Measurements from ENCODE around the gene TRMT61A. TPM values are rescaled to one million over a fixed set of nuclear protein-coding genes. Genes with fewer than 3 reads are reported as not detected.
A peak's percentile ranks its signal among the peaks of the same experiment; 100 is the strongest.

TRMT61A gene
- total RNA-seq, 1 donor from 2014 or later: 12.5 TPM

DNA sequence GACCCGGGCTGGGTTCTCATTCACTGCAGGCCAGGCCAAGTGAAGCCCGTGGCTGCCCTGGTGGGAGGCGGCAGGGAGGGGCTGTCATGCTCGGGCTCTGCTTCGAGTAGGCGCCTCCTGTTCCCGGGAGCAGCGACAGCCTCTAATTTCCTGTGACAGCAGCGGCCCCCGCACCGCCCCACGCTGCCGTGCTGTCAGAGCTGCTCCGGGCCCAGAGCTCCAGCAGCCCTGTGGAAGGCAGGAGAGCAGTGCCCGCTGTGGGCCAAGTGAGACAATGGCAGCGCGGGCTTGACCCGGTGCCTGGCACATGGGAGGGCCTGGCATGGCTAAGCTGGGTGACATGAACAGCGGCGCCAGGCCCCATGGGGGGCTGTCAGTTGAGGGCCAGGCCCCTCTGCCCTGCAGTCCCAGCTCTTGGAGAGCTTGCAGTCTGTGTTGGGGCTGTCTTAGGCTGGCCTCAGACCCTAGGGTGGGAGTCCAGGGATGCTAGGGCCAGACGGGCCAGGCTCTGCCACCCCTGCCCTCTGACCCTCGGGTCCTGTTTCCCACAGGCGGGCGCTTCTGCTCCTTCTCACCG, 5.1 kb downstream of the TRMT61A start:
- H3K4me1 Mint-ChIP-seq: peaks cover 12% of the 10 kb centered on the region
- no peak overlapping the region for H3K4me3 Mint-ChIP-seq
- no peaks in the 10 kb centered on the region for H3K36me3 Mint-ChIP-seq (ENCODE audit: low read depth)
- no peak for DNase-seq (ENCODE audit: low read depth, low spot score)
- no peaks in the 10 kb centered on the region for H3K9me3 Mint-ChIP-seq
- H3K27ac Mint-ChIP-seq (ENCODE audit: unreplicated experiment): no peak overlapping the region
- H3K27me3 Mint-ChIP-seq (ENCODE audit: low read depth): no peaks in the 10 kb centered on the region
- TF ChIP-seq, protein P1, sequence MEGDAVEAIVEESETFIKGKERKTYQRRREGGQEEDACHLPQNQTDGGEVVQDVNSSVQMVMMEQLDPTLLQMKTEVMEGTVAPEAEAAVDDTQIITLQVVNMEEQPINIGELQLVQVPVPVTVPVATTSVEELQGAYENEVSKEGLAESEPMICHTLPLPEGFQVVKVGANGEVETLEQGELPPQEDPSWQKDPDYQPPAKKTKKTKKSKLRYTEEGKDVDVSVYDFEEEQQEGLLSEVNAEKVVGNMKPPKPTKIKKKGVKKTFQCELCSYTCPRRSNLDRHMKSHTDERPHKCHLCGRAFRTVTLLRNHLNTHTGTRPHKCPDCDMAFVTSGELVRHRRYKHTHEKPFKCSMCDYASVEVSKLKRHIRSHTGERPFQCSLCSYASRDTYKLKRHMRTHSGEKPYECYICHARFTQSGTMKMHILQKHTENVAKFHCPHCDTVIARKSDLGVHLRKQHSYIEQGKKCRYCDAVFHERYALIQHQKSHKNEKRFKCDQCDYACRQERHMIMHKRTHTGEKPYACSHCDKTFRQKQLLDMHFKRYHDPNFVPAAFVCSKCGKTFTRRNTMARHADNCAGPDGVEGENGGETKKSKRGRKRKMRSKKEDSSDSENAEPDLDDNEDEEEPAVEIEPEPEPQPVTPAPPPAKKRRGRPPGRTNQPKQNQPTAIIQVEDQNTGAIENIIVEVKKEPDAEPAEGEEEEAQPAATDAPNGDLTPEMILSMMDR (conservative IDR thresholded peaks at IDR 0.05): no peak

DNA sequence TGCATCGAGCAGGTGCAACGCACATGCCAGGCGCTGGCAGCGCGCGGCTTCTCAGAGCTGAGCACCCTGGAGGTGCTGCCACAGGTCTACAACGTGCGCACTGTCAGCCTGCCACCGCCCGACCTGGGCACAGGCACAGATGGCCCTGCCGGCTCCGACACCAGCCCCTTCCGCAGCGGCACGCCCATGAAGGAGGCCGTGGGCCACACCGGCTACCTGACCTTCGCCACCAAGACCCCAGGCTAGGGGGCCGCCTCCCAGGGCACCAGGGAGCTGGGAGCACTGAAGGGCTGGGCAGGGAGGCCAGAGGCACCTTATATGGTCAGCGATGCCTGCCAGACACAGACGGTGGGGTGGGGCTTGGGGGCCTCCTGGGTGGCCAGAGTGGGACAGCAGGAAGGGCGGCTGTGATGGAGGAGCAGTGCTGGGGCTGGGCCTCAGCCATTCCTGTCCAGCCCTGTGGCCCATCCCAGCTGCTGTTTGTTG, 5.6 kb downstream of the TRMT61A start:
- Mint-ChIP-seq H3K27me3 (ENCODE audit: low read depth) (no peaks in the 10 kb centered on the region), H3K4me1 (peaks cover 13% of the 10 kb centered on the region), H3K27ac (ENCODE audit: unreplicated experiment) (no peak overlapping the region), H3K36me3 (ENCODE audit: low read depth) (no peaks in the 10 kb centered on the region), H3K9me3 (no peaks in the 10 kb centered on the region), H3K4me3 (no peak overlapping the region)
- TF ChIP-seq, protein P1 (conservative IDR thresholded peaks at IDR 0.05): no peak
- no peak for DNase-seq (ENCODE audit: low read depth, low spot score)

DNA sequence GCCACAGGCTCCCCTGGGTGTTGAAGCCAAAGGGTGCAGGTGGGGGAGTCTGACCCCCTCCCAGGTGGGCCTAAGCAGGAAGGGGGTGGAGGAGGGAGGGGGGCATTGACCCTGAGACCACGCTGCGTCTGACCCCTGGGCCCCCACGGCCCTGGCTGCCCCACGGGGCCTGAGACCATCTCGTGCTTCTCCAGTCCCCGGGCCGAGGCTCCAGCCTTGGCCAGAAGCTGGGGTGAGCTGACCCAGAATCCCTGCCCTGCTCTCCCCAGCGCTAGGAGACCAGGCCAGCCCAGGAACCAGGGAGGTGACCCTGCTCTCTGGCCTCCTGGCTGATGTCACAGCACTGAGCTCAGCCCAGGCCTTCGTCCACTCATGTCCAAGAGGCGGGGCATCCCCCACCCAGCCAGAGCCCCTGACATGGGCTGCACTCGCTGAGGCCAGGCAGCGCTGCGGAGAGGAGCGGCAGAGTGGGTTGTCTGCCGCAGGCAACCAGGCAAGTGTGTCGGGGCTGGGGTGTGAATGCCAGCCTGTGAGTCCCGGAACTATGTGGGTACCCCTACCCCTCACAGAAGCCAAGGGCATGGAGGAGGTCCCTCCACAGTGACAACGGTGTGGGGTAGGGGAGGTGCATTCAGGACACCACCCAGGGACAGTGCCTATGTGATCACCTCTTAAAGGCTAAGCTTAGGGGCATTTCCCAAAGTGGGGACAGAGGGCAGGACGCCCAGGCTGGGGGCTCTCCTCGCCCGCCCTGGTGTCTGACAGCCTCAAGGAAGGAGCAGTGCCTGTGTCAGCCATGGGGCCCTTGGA, 6.3 kb downstream of the TRMT61A start:
- TF ChIP-seq, protein P1 (conservative IDR thresholded peaks at IDR 0.05): no peak
- no peak overlapping the region for H3K27ac Mint-ChIP-seq (ENCODE audit: unreplicated experiment)
- no peaks in the 10 kb centered on the region for H3K36me3 Mint-ChIP-seq (ENCODE audit: low read depth)
- peaks cover 7% of the 10 kb centered on the region for H3K4me1 Mint-ChIP-seq
- H3K27me3 Mint-ChIP-seq (ENCODE audit: low read depth): no peaks in the 10 kb centered on the region
- H3K4me3 Mint-ChIP-seq: no peak overlapping the region
- H3K9me3 Mint-ChIP-seq: no peaks in the 10 kb centered on the region
- no peak for DNase-seq (ENCODE audit: low read depth, low spot score)

DNA sequence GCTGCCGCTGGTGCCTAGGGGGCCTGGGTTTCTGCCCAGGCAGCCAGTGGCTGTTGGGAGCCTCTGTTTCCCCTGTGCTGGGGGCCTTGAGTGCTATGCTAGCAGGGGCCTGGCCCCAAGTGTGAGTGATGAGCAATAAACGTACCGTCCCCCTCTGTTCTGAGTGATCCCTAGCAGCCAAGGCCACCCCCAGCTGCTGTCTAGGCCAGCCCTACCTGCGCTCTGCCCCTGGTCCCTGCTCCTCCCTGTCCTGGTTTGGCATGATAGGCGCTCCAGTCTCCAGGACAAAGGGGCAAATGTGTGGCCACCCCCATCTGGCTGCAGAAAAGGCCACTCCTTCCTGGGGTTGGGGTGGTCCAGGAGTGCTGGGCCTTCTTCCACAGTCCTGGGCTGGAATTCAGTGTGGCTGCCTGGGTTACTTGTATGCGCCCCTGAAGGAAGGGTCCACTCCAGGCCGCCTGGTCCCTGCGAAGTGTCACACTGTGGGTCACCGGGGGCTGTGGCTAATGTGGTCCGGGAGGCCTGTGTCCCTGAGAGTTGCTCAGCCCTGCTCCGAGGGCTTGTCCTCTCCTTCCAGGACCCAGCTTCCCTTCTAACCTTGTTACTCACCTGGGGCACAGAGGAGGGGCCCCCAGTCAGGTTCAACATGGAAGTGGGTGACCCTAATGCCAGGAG, 7.0 kb downstream of the TRMT61A start:
- H3K4me1 Mint-ChIP-seq: peaks cover 11% of the 10 kb centered on the region
- TF ChIP-seq, protein P1 (conservative IDR thresholded peaks at IDR 0.05): no peak

DNA sequence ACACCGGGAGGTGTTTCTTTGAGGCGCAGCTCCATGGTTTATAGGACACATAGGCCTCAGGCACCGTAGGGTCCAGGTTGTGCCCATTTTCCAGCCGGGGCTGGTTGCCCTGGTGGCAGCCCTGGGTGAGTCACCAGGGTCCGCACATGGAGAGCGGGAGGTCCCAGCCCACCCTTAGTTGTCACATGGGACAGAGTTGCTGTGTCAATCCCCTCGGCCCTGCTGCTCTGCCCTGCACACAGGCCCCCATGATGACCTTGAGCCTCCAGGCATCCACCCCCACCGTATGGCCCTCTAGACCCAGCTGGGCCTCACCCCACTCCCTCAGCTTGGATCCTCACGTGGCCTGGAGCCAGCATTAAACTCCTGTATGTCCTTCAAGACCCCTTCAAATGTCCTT, 7.7 kb downstream of the TRMT61A start:
- Mint-ChIP-seq H3K27me3 (ENCODE audit: low read depth) (no peaks in the 10 kb centered on the region), H3K27ac (ENCODE audit: unreplicated experiment) (peak overlapping the region; percentile 70), H3K4me3 (peak overlapping the region; percentile 43), H3K36me3 (ENCODE audit: low read depth) (no peaks in the 10 kb centered on the region), H3K4me1 (peaks cover 12% of the 10 kb centered on the region), H3K9me3 (no peaks in the 10 kb centered on the region)
- no peak for DNase-seq (ENCODE audit: low read depth, low spot score)
- TF ChIP-seq, protein P1 (conservative IDR thresholded peaks at IDR 0.05): no peak

More for the DNA sequence above, 7.0 kb downstream of the TRMT61A start:
- Mint-ChIP-seq H3K4me3 (no peak overlapping the region), H3K27me3 (ENCODE audit: low read depth) (no peaks in the 10 kb centered on the region), H3K36me3 (ENCODE audit: low read depth) (no peaks in the 10 kb centered on the region), H3K27ac (ENCODE audit: unreplicated experiment) (no peak overlapping the region), H3K9me3 (no peaks in the 10 kb centered on the region)
- no peak for DNase-seq (ENCODE audit: low read depth, low spot score)

Measured in neural crest cell (in vitro differentiated cells).